ENCODE data around the gene TWIST2.

The TWIST2 gene

DNA sequence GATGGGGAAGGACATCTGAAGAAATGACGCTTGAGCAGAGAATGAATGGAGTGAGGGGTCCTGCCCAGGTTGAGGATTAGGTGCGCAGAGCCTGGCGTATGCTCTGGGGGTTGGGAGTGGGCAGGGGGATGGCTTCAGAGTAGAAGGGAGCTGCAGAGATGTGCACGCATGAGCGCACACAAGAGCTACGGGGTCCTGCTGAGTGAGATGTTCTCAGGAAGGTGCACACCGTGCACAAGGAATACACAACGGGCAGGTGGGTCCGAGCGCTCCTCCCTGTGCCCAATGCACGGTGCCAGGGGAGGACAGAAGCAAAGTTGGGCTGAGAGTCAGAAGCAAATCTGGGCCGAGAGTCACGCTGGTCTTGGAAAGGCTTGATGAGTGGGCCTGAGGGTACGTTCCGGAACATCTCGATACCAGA, 25.5 kb downstream of the TWIST2 start:
- Histone ChIP-seq H3K9me2 (ENCODE audit: low read depth, low read length) (no peaks in the 10 kb centered on the region), H3K4me3 (ENCODE audit: low read depth, low read length, poor library complexity, severe bottlenecking) (no peak overlapping the region), H3K4me2 (ENCODE audit: low read length) (no peak overlapping the region), H3K36me3 (ENCODE audit: insufficient read depth, low read length) (no peaks in the 10 kb centered on the region), H4K20me1 (ENCODE audit: insufficient read depth, low read length) (no peaks in the 10 kb centered on the region), H3K79me2 (ENCODE audit: insufficient read depth, low read length) (no peaks in the 10 kb centered on the region), H3F3A (ENCODE audit: insufficient read depth, low read length) (no peaks in the 10 kb centered on the region), H3K9me3 (ENCODE audit: low read length) (no peaks in the 10 kb centered on the region), H3K27ac (ENCODE audit: low read depth, low read length, poor library complexity, severe bottlenecking) (no peak overlapping the region), H3K4me1 (ENCODE audit: insufficient read depth, low read length, severe bottlenecking) (no peaks in the 10 kb centered on the region), H3K9ac (ENCODE audit: low read length) (no peak overlapping the region), H2AFZ (ENCODE audit: low read length) (no peak overlapping the region), H3K27me3 (ENCODE audit: insufficient read depth, low read length) (no peaks in the 10 kb centered on the region)
- TF ChIP-seq EZH2 (IDR thresholded peaks at IDR 0.05; ENCODE audit: borderline replicate concordance, low read length): no peak
- TF ChIP-seq, protein P1, sequence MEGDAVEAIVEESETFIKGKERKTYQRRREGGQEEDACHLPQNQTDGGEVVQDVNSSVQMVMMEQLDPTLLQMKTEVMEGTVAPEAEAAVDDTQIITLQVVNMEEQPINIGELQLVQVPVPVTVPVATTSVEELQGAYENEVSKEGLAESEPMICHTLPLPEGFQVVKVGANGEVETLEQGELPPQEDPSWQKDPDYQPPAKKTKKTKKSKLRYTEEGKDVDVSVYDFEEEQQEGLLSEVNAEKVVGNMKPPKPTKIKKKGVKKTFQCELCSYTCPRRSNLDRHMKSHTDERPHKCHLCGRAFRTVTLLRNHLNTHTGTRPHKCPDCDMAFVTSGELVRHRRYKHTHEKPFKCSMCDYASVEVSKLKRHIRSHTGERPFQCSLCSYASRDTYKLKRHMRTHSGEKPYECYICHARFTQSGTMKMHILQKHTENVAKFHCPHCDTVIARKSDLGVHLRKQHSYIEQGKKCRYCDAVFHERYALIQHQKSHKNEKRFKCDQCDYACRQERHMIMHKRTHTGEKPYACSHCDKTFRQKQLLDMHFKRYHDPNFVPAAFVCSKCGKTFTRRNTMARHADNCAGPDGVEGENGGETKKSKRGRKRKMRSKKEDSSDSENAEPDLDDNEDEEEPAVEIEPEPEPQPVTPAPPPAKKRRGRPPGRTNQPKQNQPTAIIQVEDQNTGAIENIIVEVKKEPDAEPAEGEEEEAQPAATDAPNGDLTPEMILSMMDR (IDR thresholded peaks at IDR 0.05; ENCODE audit: low read length): no peak

DNA sequence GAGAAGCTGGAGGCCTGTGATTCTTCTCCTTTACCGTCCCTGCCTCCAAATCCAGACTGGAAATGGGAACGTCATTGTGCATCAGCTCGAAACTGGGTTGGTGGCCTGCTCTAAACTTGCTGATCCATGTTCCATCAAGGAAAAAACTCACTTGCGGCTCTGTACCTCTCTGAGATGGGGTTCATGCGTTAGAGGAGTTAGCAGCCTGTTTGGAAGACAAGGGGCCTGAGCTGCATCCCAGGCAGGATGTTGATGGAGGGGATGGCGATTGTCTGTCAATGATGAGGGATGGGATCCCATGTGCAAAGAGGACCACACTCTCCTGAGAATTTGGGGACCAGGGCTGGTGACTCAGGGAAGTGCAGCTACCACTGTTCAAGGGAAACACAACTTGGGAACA, 26.0 kb downstream of the TWIST2 start:
- no peaks in the 10 kb centered on the region for H3K79me2 ChIP-seq (ENCODE audit: insufficient read depth, low read length)
- H3K4me1 ChIP-seq (ENCODE audit: insufficient read depth, low read length, severe bottlenecking): no peaks in the 10 kb centered on the region
- no peak overlapping the region for H3K27ac ChIP-seq (ENCODE audit: low read depth, low read length, poor library complexity, severe bottlenecking)
- H3K36me3 ChIP-seq (ENCODE audit: insufficient read depth, low read length): no peaks in the 10 kb centered on the region
- H3K9ac ChIP-seq (ENCODE audit: low read length): no peak overlapping the region
- H3K9me2 ChIP-seq (ENCODE audit: low read depth, low read length): no peaks in the 10 kb centered on the region
- H3K27me3 ChIP-seq (ENCODE audit: insufficient read depth, low read length): no peaks in the 10 kb centered on the region
- H3K4me3 ChIP-seq (ENCODE audit: low read depth, low read length, poor library complexity, severe bottlenecking): no peak overlapping the region
- H3F3A ChIP-seq (ENCODE audit: insufficient read depth, low read length): no peaks in the 10 kb centered on the region
- TF ChIP-seq, protein P1 (IDR thresholded peaks at IDR 0.05; ENCODE audit: low read length): no peak
- no peak for TF ChIP-seq EZH2 (IDR thresholded peaks at IDR 0.05; ENCODE audit: borderline replicate concordance, low read length)
- H2AFZ ChIP-seq (ENCODE audit: low read length): no peak overlapping the region
- H4K20me1 ChIP-seq (ENCODE audit: insufficient read depth, low read length): no peaks in the 10 kb centered on the region
- no peak overlapping the region for H3K4me2 ChIP-seq (ENCODE audit: low read length)
- H3K9me3 ChIP-seq (ENCODE audit: low read length): no peaks in the 10 kb centered on the region

DNA sequence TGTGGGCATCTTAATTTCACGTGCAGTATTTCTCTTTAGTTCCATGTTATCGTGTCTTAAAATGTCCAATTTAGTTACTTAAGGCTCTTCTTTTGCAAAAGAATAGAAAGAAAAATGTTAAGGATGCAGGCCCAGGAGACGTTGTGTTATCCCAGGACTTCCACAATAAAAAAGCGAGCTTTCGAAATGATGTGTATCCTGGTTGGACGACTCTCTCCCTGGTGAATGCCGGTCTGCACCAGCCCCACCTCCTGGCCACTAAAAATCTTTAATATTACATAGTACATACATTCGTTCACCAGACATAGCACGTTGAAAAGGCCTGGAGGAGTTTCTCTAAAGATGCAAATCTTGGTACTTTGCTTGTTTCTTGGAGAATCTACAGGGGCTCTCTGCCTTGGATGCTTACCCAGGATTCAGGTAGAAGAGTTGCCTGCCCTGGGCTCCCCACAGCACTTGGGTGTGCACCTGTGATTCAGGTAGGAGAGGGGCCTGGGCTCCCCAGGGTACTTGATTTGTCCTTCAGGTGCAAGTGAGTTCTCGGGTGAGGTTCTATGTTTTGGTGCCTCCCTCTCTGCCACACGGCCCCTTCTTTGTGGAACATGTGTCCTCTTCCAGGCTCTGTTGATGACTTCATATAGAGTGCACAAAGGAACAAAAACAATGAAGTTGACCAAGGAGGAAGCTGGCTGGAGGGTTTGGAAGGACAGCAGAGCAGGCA, 26.6 kb downstream of the TWIST2 start:
- H3K79me2 ChIP-seq (ENCODE audit: insufficient read depth, low read length): no peaks in the 10 kb centered on the region
- no peaks in the 10 kb centered on the region for H3K27me3 ChIP-seq (ENCODE audit: insufficient read depth, low read length)
- no peaks in the 10 kb centered on the region for H3K36me3 ChIP-seq (ENCODE audit: insufficient read depth, low read length)
- H2AFZ ChIP-seq (ENCODE audit: low read length): no peak overlapping the region
- TF ChIP-seq, protein P1 (IDR thresholded peaks at IDR 0.05; ENCODE audit: low read length): no peak
- TF ChIP-seq EZH2 (IDR thresholded peaks at IDR 0.05; ENCODE audit: borderline replicate concordance, low read length): no peak
- H4K20me1 ChIP-seq (ENCODE audit: insufficient read depth, low read length): no peaks in the 10 kb centered on the region
- no peaks in the 10 kb centered on the region for H3F3A ChIP-seq (ENCODE audit: insufficient read depth, low read length)
- no peaks in the 10 kb centered on the region for H3K9me2 ChIP-seq (ENCODE audit: low read depth, low read length)
- no peak overlapping the region for H3K4me2 ChIP-seq (ENCODE audit: low read length)
- H3K27ac ChIP-seq (ENCODE audit: low read depth, low read length, poor library complexity, severe bottlenecking): no peak overlapping the region
- H3K4me1 ChIP-seq (ENCODE audit: insufficient read depth, low read length, severe bottlenecking): no peaks in the 10 kb centered on the region
- no peaks in the 10 kb centered on the region for H3K9me3 ChIP-seq (ENCODE audit: low read length)
- no peak overlapping the region for H3K4me3 ChIP-seq (ENCODE audit: low read depth, low read length, poor library complexity, severe bottlenecking)
- no peak overlapping the region for H3K9ac ChIP-seq (ENCODE audit: low read length)

Measured in OCI-LY1 (cell line).